ENCODE results near the gene CPED1.

CPED1 gene

GRCh38 chr7:120950539-120951308 is 37.8 kb upstream of the CPED1 start, which contains the start of gene ING3:
Gene ING3 (plus strand): TSS chr7:120950777. CDS start chr7:120950897, 120 bp downstream.
- Histone ChIP-seq H3K27ac (ENCODE audit: extremely low read depth, low read depth, low read length) (peak within 1 kb of the TSS; percentile 98), H3K4me3 (ENCODE audit: low read depth, low read length) (peak within 1 kb of the TSS; percentile 95), H3K4me1 (ENCODE audit: control insufficient read depth, insufficient read depth, low read length) (peaks cover 8% of the 10 kb centered on the region; the same call in 1 of the 2 replicates), H3K36me3 (ENCODE audit: control insufficient read depth in 2 of 2, insufficient read depth in 1 of 2, low read length in 2 of 2) (peaks cover 22 to 30% of the 10 kb centered on the region in 2 experiments), H3K9me3 (ENCODE audit: control insufficient read depth, insufficient read depth, low read depth, low read length) (no peaks in the 10 kb centered on the region)
- ChIA-PET POLR2A (interaction anchor here (0.5 to 1.5 kb wide), 24 partner anchors 8 to 1972 kb away, joined by 3 to 11 read pairs (median 4); partner anchors contain the start of genes CPED1 and TSPAN12), CTCF (interaction anchor here (0.6 kb wide), 1 partner anchor 180 kb away, joined by 3 read pairs; no protein-coding TSS in a partner anchor)
- TF ChIP-seq ZXDB (tag by site-specific recombination; IDR thresholded peaks at IDR 0.05) (peak; percentile 78), ZNF48 (tag by site-specific recombination; IDR thresholded peaks at IDR 0.05) (no peak), ZBTB26 (tag by site-specific recombination; optimal IDR thresholded peaks at IDR 0.05) (peak; percentile 88), ZIC2 (tag by site-specific recombination; IDR thresholded peaks at IDR 0.05) (0 out of 2 replicates have a peak, but pooled peaks have one; percentile 9), ZNF791 (tag by site-specific recombination; IDR thresholded peaks at IDR 0.05) (no peak), ZNF112 (tag by site-specific recombination; IDR thresholded peaks at IDR 0.05) (no peak), ZNF391 (tag by site-specific recombination; IDR thresholded peaks at IDR 0.05; ENCODE audit: borderline replicate concordance, low read depth) (peak; percentile 66; the same call in 1 of the 2 replicates), ZNF335 (tag by site-specific recombination; conservative IDR thresholded peaks at IDR 0.05) (peak; percentile 76), PRDM10 (tag by site-specific recombination; IDR thresholded peaks at IDR 0.05) (no peak), HOXD13 (CRISPR knock-in tag; IDR thresholded peaks at IDR 0.05; ENCODE audit: borderline replicate concordance) (no peak), ZNF610 (tag by site-specific recombination; IDR thresholded peaks at IDR 0.05; ENCODE audit: borderline replicate concordance) (0 out of 2 replicates have a peak, but pooled peaks have one; percentile 39), ZSCAN18 (tag by site-specific recombination; IDR thresholded peaks at IDR 0.05) (no peak), ZNF560 (tag by site-specific recombination; IDR thresholded peaks at IDR 0.05; ENCODE audit: borderline replicate concordance) (no peak), ZNF362 (tag by site-specific recombination; IDR thresholded peaks at IDR 0.05) (peak; percentile 100), PRDM1 (tag by site-specific recombination; IDR thresholded peaks at IDR 0.05) (peak; percentile 18; the same call in 1 of the 2 replicates), REST (tag by site-specific recombination; IDR thresholded peaks at IDR 0.05) (no peak), ZNF324 (tag by site-specific recombination; IDR thresholded peaks at IDR 0.05) (peak; percentile 77; the same call in 1 of the 2 replicates), ZNF449 (tag by site-specific recombination; IDR thresholded peaks at IDR 0.05) (no peak; the same call in 1 of the 2 replicates), ZSCAN4 (tag by site-specific recombination; IDR thresholded peaks at IDR 0.05) (0 out of 2 replicates have a peak, but pooled peaks have one; percentile 11), ZSCAN30 (tag by site-specific recombination; IDR thresholded peaks at IDR 0.05) (0 out of 2 replicates have a peak, but pooled peaks have one; percentile 22)
